Activated T-cell treated with anti-CD3 and anti-CD28 coated beads for 24 hours (primary cell): ENCODE data around the gene NRXN2.

ENCODE experiments used
- DNase-seq: peaks from one replicate; pipeline ENCODE4 v3.0.0-alpha.2; 2020; ENCODE audit warnings: low read depth

NRXN2 gene

GRCh38 chr11:64590763-64591221 is 132.2 kb downstream of the NRXN2 start, which contains the start of gene SLC22A12:
Gene SLC22A12, plus strand, starts transcription at chr11:64591220. Its CDS starts 337 bp downstream, at chr11:64591557.
- DNase-seq, result no peak

GRCh38 chr11:64588701-64589100 is 134.3 kb downstream of the NRXN2 start:
- DNase-seq, result no peak

GRCh38 chr11:64586366-64586765 is 136.6 kb downstream of the NRXN2 start:
- no peak for DNase-seq

GRCh38 chr11:64585150-64585549 is 137.8 kb downstream of the NRXN2 start:
- DNase-seq, result no peak

GRCh38 chr11:64583296-64584262 is 139.4 kb downstream of the NRXN2 start:
- DNase-seq, result no peak

GRCh38 chr11:64582885-64583284 is 140.1 kb downstream of the NRXN2 start:
- DNase-seq, result no peak

- no peak for DNase-seq
These were observed 141.9 kb downstream of the NRXN2 start for GRCh38 chr11:64581057-64581523.

GRCh38 chr11:64580412-64580811 is 142.6 kb downstream of the NRXN2 start:
- no peak for DNase-seq

- DNase-seq, result no peak
These were observed 145.8 kb downstream of the NRXN2 start for GRCh38 chr11:64577202-64577601.

- no peak for DNase-seq
These were observed 150.9 kb downstream of the NRXN2 start for GRCh38 chr11:64572143-64572542.

- no peak for DNase-seq
These were observed 151.4 kb downstream of the NRXN2 start for GRCh38 chr11:64571410-64572091.

- no peak for DNase-seq
These were observed 152.0 kb downstream of the NRXN2 start for GRCh38 chr11:64571050-64571409.

- no peak for DNase-seq
These were observed 152.7 kb downstream of the NRXN2 start for GRCh38 chr11:64570341-64570740.

- DNase-seq, result no peak
These were observed 153.6 kb downstream of the NRXN2 start for GRCh38 chr11:64569300-64569970.

- no peak for DNase-seq
These were observed 154.3 kb downstream of the NRXN2 start for GRCh38 chr11:64568584-64569140.

- DNase-seq, result no peak
These were observed 154.9 kb downstream of the NRXN2 start for GRCh38 chr11:64568041-64568571.

GRCh38 chr11:64566915-64567891 is 155.8 kb downstream of the NRXN2 start:
- DNase-seq, result no peak

GRCh38 chr11:64566042-64566914 is 156.7 kb downstream of the NRXN2 start:
- DNase-seq, result no peak
